RCC 7860 (cell line): Measurements from ENCODE around the gene EFHB.
"Not testable (repeated sequence)": the region's sequence is repeated elsewhere in the genome, so short reads cannot be mapped to it uniquely, and the experiment has no call there.

Source experiments
- DNase-seq: peaks from one replicate; pipeline ENCODE4 v3.0.0-alpha.2; 2015; ENCODE audit warnings: low spot score
- FAIRE-seq: peaks from 2 replicates; lab custom pipeline; 2012; peaks lifted over from hg19 to GRCh38; lab: Jason Lieb, UNC

Gene EFHB

DNA sequence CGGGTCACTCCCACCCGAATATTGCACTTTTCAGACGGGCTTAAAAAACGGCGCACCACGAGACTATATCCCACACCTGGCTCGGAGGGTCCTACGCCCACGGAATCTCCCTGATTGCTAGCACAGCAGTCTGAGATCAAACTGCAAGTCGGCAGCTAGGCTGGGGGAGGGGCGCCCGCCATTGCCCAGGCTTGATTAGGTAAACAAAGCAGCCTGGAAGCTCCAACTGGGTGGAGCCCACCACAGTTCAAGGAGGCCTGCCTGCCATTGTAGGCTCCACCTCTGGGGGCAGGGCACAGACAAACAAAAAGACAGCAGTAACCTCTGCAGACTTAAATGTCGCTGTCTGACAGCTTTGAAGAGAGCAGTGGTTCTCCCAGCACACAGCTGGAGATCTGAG lies 78.7 kb downstream of the EFHB start:
- not testable (repeated sequence) for FAIRE-seq, DNase-seq

DNA sequence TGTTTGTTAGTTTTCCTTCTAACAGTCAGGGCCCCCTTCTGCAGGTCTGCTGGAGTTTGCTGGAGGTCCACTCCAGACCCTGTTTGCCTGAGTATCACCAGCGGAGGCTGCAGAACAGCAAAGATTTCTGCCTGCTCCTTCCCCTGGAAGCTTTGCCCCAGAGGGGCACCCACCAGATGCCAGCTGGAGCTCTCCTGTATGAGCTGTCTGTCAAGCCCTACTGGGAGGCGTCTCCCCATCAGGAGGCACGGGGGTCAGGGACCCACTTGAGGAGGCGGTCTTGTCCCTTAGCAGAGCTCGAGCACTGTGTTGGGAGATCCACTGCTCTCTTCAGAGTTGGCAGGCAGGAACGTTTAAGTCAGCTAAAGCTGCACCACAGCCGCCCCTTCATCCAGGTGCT lies 87.4 kb downstream of the EFHB start:
- not testable (repeated sequence) for DNase-seq, FAIRE-seq
